Thyroid gland (tissue), 4 donors: ENCODE results near the gene ZNF783. TPM values are rescaled to one million over a fixed set of nuclear protein-coding genes. Genes with fewer than 3 reads are reported as not detected.
"Not testable (repeated sequence)": the region's sequence is repeated elsewhere in the genome, so short reads cannot be mapped to it uniquely, and the experiment has no call there.

Experiments used
- DNase-seq, 2 donors: peaks; one replicate each; pipeline ENCODE4 v3.0.0-alpha.2; 2019
- H3K27ac ChIP-seq, 3 donors: fragments of 200-600 bp; sonication (generic); 1 replicate in 2 of 3; 2 replicates in 1 of 3; pipeline ENCODE4 v1.5.1; 2016 to 2019; ENCODE audit warnings: mild to moderate bottlenecking in 1 of 3, moderate library complexity in 1 of 3
- H3K27me3 ChIP-seq: fragments of 200-600 bp; sonication (generic); one replicate; pipeline ENCODE4 v1.5.1; 2019
- H3K36me3 ChIP-seq, 2 donors: fragments of 200-600 bp; sonication (generic); one replicate each; pipeline ENCODE4 v1.5.1; 2016 to 2019
- H3K4me1 ChIP-seq, 2 donors: fragments of 200-600 bp; sonication (generic); one replicate each; pipeline ENCODE4 v1.5.1; 2017 to 2019
- H3K4me3 ChIP-seq, 3 donors: fragments of 200-600 bp; sonication (generic); replicated peaks in 1 of 3; 1 replicate in 2 of 3; 2 replicates in 1 of 3; pipeline ENCODE4 v1.5.1; 2016; ENCODE audit warnings: mild to moderate bottlenecking in 1 of 3
- H3K9me3 ChIP-seq: fragments of 200-600 bp; sonication (generic); one replicate; pipeline ENCODE4 v1.5.1; 2017
- POLR2A ChIP-seq, 2 donors: fragments of 450-650 bp; IDR thresholded peaks; one replicate each; pipeline ENCODE4 v1.6.1; 2017; ENCODE audit warnings: antibody characterized with exemption in 2 of 2, mild to moderate bottlenecking in 2 of 2, moderate library complexity in 1 of 2
- WGBS, 2 donors: methylation state at CpG; one replicate each; pipeline ENCODE4 v1.1.5; 2017; 5-methylcytosine and 5-hydroxymethylcytosine counted together
- intact Hi-C: fragments of 100-400 bp; cut with DNase I; formaldehyde crosslinking; loops from one replicate; pipeline ENCODE4 v1.15.1; 2023
- total RNA-seq, 4 donors: library from RNA; depleted of rRNA; stranded (reverse); fragments of >200 nt; gene quantifications; one replicate each; pipeline ENCODE4 v1.2.3, GENCODE V29; 2016
- TF ChIP-seq, protein P1 (sequence below), 6 experiments: fragments of 200-600 bp in 3 of 6; fragments of 450-650 bp in 3 of 6; sonication (generic) in 3 of 6; IDR thresholded peaks; one replicate each; pipeline ENCODE4 v1.5.1; 2016 to 2019; ENCODE audit warnings: antibody characterized with exemption in 6 of 6, mild to moderate bottlenecking in 2 of 6, inconsistent platforms in 1 of 6, moderate library complexity in 1 of 6

The ZNF783 gene
- total RNA-seq, 4 donors from 2014 or later = 11.3 to 18.0 (median 15.1) TPM

DNA sequence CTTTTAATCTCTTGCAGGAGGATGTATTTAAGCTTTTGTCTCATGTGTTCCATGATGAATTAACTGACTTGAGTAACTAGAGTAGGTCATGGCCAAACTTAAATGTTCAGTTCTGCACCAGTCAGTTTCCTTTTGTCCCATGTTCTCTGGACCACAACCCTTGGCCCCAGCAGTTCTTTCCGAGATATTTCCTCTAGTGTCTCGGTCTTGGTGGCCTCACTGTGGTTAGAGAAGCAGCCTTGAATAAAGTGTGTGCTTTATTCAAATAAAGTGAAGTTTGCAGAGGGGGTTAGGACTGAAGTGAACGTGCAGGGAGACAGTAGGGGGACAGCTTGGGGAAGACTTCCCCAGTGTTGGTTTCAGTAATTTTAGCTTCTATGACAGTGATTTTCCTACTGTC lies 13.2 kb upstream of the ZNF783 start:
- Histone ChIP-seq H3K27ac (no peak overlapping the region), H3K27me3 (no peaks in the 10 kb centered on the region), H3K36me3 (peaks cover 9 to 32% of the 10 kb centered on the region in 2 donors), H3K4me1 (no peaks in the 10 kb centered on the region), H3K4me3 (no peak overlapping the region), H3K9me3 (no peaks in the 10 kb centered on the region)
- 80 to 83% methylated on average over 3 of the region's 3 CpGs for WGBS, 2 donors
- DNase-seq = no peak
- intact Hi-C loops = no loop called here
- TF ChIP-seq, protein P1, sequence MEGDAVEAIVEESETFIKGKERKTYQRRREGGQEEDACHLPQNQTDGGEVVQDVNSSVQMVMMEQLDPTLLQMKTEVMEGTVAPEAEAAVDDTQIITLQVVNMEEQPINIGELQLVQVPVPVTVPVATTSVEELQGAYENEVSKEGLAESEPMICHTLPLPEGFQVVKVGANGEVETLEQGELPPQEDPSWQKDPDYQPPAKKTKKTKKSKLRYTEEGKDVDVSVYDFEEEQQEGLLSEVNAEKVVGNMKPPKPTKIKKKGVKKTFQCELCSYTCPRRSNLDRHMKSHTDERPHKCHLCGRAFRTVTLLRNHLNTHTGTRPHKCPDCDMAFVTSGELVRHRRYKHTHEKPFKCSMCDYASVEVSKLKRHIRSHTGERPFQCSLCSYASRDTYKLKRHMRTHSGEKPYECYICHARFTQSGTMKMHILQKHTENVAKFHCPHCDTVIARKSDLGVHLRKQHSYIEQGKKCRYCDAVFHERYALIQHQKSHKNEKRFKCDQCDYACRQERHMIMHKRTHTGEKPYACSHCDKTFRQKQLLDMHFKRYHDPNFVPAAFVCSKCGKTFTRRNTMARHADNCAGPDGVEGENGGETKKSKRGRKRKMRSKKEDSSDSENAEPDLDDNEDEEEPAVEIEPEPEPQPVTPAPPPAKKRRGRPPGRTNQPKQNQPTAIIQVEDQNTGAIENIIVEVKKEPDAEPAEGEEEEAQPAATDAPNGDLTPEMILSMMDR (IDR thresholded peaks at IDR 0.05) = no peak
- no peak for TF ChIP-seq POLR2A (IDR thresholded peaks at IDR 0.05)

DNA sequence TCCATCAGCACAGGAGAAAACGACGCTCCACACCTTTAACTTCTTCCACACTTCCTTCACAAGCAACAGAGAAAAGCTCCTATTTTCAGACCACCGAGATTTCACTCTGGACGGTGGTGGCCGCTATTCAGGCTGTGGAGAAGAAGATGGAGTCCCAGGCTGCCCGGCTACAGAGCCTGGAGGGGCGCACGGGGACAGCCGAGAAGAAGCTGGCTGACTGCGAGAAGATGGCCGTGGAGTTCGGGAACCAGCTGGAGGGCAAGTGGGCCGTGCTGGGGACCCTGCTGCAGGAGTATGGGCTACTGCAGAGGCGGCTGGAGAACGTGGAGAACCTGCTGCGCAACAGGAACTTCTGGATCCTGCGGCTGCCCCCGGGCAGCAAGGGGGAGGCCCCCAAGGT lies 11.8 kb upstream of the ZNF783 start:
- H3K9me3 ChIP-seq, H3K4me3 ChIP-seq, intact Hi-C loops, H3K27ac ChIP-seq, H3K27me3 ChIP-seq, H3K4me1 ChIP-seq, DNase-seq: not testable (repeated sequence)
- H3K36me3 ChIP-seq = peaks cover 23 to 42% of the 10 kb centered on the region in 2 donors
- 94 to 95% methylated on average over 18 of the region's 18 CpGs for WGBS, 2 donors

- intact Hi-C loops, H3K4me3 ChIP-seq, H3K27me3 ChIP-seq, H3K4me1 ChIP-seq, H3K9me3 ChIP-seq, DNase-seq, H3K27ac ChIP-seq: not testable (repeated sequence)
- H3K36me3 ChIP-seq = peaks cover 28 to 48% of the 10 kb centered on the region in 2 donors
- 92 to 99% methylated on average over 10 of the region's 10 CpGs for WGBS, 2 donors
Observed at GRCh38 chr7:149251518-149251917, 10.5 kb upstream of the ZNF783 start.

DNA sequence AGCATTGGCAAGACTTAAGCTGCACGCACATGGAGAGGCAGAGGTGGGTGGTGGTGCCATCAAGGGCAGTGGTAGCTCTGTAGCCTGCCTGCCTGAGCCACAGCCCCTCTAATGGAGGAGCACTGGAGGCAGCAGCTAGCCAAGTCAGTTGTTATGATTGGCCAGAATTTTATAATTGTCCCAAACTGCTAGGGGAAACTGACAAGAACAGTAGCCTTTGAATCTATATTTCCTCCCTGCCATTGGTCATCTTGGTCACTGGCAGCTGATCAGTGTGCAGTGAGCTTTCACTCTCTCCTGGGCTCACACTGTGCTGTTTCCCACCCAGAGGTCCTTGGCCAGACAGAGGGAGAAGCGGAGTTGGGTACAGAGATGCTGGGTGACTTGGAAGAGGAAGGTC lies 9.6 kb upstream of the ZNF783 start:
- TF ChIP-seq, protein P1 (IDR thresholded peaks at IDR 0.05) = no peak
- no peak for TF ChIP-seq POLR2A (IDR thresholded peaks at IDR 0.05)
- H3K4me1 ChIP-seq = no peaks in the 10 kb centered on the region
- intact Hi-C loops = no loop called here

DNA sequence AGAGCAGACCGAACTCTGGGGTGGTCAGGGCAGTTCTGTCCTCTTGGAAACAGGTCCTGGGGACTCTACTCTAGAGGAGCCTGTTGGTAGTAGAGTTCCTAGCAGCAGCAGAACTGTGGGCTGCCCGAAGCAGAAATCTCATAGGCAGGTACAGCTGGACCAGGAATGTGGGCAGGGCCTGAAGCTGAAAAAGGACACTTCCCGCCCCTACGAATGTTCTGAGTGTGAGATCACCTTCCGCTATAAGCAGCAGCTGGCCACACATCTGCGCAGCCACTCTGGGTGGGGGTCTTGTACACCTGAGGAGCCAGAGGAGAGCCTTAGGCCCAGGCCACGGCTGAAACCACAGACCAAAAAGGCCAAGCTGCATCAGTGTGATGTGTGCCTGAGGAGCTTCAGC lies 8.3 kb upstream of the ZNF783 start:
- TF ChIP-seq, protein P1 (IDR thresholded peaks at IDR 0.05) = no peak
- TF ChIP-seq POLR2A (IDR thresholded peaks at IDR 0.05) = no peak
- intact Hi-C loops = no loop called here
- Histone ChIP-seq H3K27me3 (no peaks in the 10 kb centered on the region), H3K4me1 (no peaks in the 10 kb centered on the region), H3K9me3 (no peaks in the 10 kb centered on the region), H3K36me3 (peaks cover 28 to 48% of the 10 kb centered on the region in 2 donors), H3K27ac (no peak overlapping the region), H3K4me3 (no peak overlapping the region)
- 91 to 100% methylated on average over 3 to 4 of the region's 7 CpGs for WGBS, 2 donors
- no peak for DNase-seq

More for the DNA sequence above, 9.6 kb upstream of the ZNF783 start:
- H3K4me3 ChIP-seq = no peak overlapping the region
- DNase-seq = no peak
- H3K27me3 ChIP-seq = no peaks in the 10 kb centered on the region
- H3K27ac ChIP-seq = no peak overlapping the region
- H3K9me3 ChIP-seq = no peaks in the 10 kb centered on the region
- WGBS, 2 donors = 95% methylated on average over 2 of the region's 2 CpGs
- peaks cover 28 to 48% of the 10 kb centered on the region in 2 donors for H3K36me3 ChIP-seq

GRCh38 chr7:149254181-149254858 lies 7.7 kb upstream of the ZNF783 start:
- no peak overlapping the region for H3K27ac ChIP-seq
- TF ChIP-seq POLR2A (IDR thresholded peaks at IDR 0.05) = no peak
- TF ChIP-seq, protein P1 (IDR thresholded peaks at IDR 0.05) = no peak
- H3K36me3 ChIP-seq = peaks cover 28 to 48% of the 10 kb centered on the region in 2 donors
- intact Hi-C loops = no loop called here
- DNase-seq = no peak
- H3K9me3 ChIP-seq = no peaks in the 10 kb centered on the region
- H3K27me3 ChIP-seq = no peaks in the 10 kb centered on the region
- H3K4me3 ChIP-seq = no peak overlapping the region
- 91 to 97% methylated on average over 6 to 15 of the region's 16 CpGs for WGBS, 2 donors
- H3K4me1 ChIP-seq = no peaks in the 10 kb centered on the region
